DOHH2 (cell line): ENCODE results near the gene PUM2.

Experiments used
- EZH2phosphoT487 ChIP-seq: fragments of 200-600 bp; sonication (generic); IDR thresholded peaks from 2 replicates; pipeline ENCODE4 v1.6.1; 2017; ENCODE audit warnings: borderline replicate concordance, mild to moderate bottlenecking, antibody characterized with exemption, low read length, moderate library complexity, mixed read lengths
- TF ChIP-seq, protein P1 (sequence below): fragments of 200-600 bp; sonication (generic); IDR thresholded peaks from one replicate; pipeline ENCODE4 v1.5.1; 2014; ENCODE audit warnings: antibody characterized with exemption, mild to moderate bottlenecking, low read depth, low read length; ENCODE audit not compliant: poor library complexity, severe bottlenecking

DNA sequence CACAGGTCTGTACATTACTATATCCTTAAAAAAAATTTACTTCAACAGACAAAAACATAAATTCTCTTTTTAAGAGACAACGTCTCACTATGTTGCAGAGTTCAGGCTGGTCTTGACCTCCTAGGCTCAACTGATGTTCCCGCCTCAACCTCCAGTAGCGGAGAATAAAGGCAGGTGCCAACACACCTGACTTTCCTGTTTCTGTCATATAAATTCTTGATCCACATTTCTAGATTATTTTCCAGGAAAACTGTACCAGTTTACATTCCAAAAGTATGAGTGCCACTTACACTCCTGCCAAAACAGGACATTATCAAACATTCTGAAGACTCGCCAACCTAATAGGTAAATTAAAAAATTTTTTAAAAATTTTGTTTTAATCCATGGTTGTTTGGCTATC, 48.6 kb downstream of the PUM2 start:
- TF ChIP-seq, protein P1, sequence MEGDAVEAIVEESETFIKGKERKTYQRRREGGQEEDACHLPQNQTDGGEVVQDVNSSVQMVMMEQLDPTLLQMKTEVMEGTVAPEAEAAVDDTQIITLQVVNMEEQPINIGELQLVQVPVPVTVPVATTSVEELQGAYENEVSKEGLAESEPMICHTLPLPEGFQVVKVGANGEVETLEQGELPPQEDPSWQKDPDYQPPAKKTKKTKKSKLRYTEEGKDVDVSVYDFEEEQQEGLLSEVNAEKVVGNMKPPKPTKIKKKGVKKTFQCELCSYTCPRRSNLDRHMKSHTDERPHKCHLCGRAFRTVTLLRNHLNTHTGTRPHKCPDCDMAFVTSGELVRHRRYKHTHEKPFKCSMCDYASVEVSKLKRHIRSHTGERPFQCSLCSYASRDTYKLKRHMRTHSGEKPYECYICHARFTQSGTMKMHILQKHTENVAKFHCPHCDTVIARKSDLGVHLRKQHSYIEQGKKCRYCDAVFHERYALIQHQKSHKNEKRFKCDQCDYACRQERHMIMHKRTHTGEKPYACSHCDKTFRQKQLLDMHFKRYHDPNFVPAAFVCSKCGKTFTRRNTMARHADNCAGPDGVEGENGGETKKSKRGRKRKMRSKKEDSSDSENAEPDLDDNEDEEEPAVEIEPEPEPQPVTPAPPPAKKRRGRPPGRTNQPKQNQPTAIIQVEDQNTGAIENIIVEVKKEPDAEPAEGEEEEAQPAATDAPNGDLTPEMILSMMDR, result no peak
- no peak for TF ChIP-seq EZH2phosphoT487
